HCT116 (cell line): Measurements from ENCODE around the gene PPIL1. TPM values are rescaled to one million over a fixed set of nuclear protein-coding genes. Genes with fewer than 3 reads are reported as not detected.

Experiments
- ATAC-seq: fragments of 200-7000 bp; cut with Tn5 transposase; 2 replicates; pipeline ENCODE4 v1.9.1; 2020; ENCODE audit warnings: mild to moderate bottlenecking, moderate library complexity
- BruUV-seq: library from RNA; stranded (reverse); fragments of 400-500 nt; replicated peaks from 2 replicates; lab custom pipeline; 2021; lab: Mats Ljungman, UMichigan
- CTCF ChIA-PET: fragments of 300-600 bp; sonication (Branson Sonifier 250); formaldehyde crosslinking; loops from one replicate; lab custom pipeline; 2021; ENCODE audit warnings: antibody characterized with exemption; lab: Charles Lee
- POLR2A ChIA-PET: fragments of 300-600, 350-600 bp; sonication (Branson Sonifier 250); formaldehyde crosslinking; loops from one replicate; lab custom pipeline; 2021; ENCODE audit warnings: antibody characterized with exemption; lab: Charles Lee
- RAD21 ChIA-PET, 2 experiments: fragments of 300-600 bp; sonication (Branson Sonifier 250); formaldehyde crosslinking; loops; one replicate each; lab custom pipeline; 2023; ENCODE audit warnings: low total read pairs in 2 of 2; ENCODE audit not compliant: uncharacterized antibody in 2 of 2, unreplicated experiment in 2 of 2, low non-redundant PET in 1 of 2; lab: Charles Lee
- DNase-seq: peaks from one replicate; pipeline ENCODE4 v3.0.0-alpha.2; 2010; ENCODE audit warnings: low read depth, low spot score
- H2AFZ ChIP-seq: fragments of 200-600 bp; shearing (Covaris generic), sonication (generic); 2 replicates; pipeline ENCODE4 v1.6.1; 2017; ENCODE audit warnings: low read depth, mixed run types, mixed read lengths, antibody characterized with exemption, low read length; ENCODE audit not compliant: poor library complexity, severe bottlenecking
- H3K27ac ChIP-seq: 2 replicates; pipeline ENCODE4 v1.5.1; 2012; ENCODE audit warnings: low read depth, low read length
- H3K27me3 ChIP-seq: fragments of 200-600 bp; sonication (generic); 2 replicates; pipeline ENCODE4 v1.6.1; 2016; ENCODE audit warnings: mixed run types, low read length, mixed read lengths; ENCODE audit not compliant: insufficient read depth
- H3K36me3 ChIP-seq, 2 experiments: fragments of 200-500 bp in 1 of 2; fragments of 200-600 bp in 1 of 2; sonication (Bioruptor generic) in 1 of 2; sonication (generic) in 1 of 2; 2 replicates each; pipeline versions ENCODE4 v1.5.1 to v1.6.1; 2014 to 2016; ENCODE audit warnings: low read length in 2 of 2, inconsistent platforms in 1 of 2, mixed read lengths in 1 of 2, mixed run types in 1 of 2; ENCODE audit not compliant: insufficient read depth in 2 of 2, control insufficient read depth in 1 of 2
- H3K4me1 ChIP-seq, 2 experiments: fragments of 200-600 bp in 1 of 2; sonication (generic) in 1 of 2; 2 replicates each; pipeline versions ENCODE4 v1.5.1 to v1.6.1; 2012 to 2017; ENCODE audit warnings: low read length in 2 of 2, inconsistent platforms in 1 of 2, mild to moderate bottlenecking in 1 of 2, mixed read lengths in 1 of 2, mixed run types in 1 of 2, moderate library complexity in 1 of 2; ENCODE audit not compliant: insufficient read depth in 2 of 2, control insufficient read depth in 1 of 2
- H3K4me2 ChIP-seq: fragments of 200-600 bp; sonication (generic); 2 replicates; pipeline ENCODE4 v1.6.1; 2017; ENCODE audit warnings: mixed run types, low read length, mixed read lengths
- H3K4me3 ChIP-seq, 2 experiments: fragments of 200-600 bp in 1 of 2; sonication (generic) in 1 of 2; replicated peaks in 1 of 2; 2 replicates each; pipeline ENCODE4 v1.5.1; 2011 to 2016; ENCODE audit warnings: low read length in 2 of 2, control low read depth in 1 of 2, low read depth in 1 of 2, mild to moderate bottlenecking in 1 of 2, mixed read lengths in 1 of 2, mixed run types in 1 of 2
- H3K79me2 ChIP-seq: fragments of 200-600 bp; sonication (generic); 2 replicates; pipeline ENCODE4 v1.6.1; 2017; ENCODE audit warnings: mild to moderate bottlenecking, mixed run types, low read length, moderate library complexity, mixed read lengths; ENCODE audit not compliant: insufficient read depth
- H3K9ac ChIP-seq: fragments of 200-600 bp; sonication (generic); 2 replicates; pipeline ENCODE4 v1.6.1; 2016; ENCODE audit warnings: low read length, mixed read lengths
- H3K9me2 ChIP-seq: fragments of 200-600 bp; sonication (generic), shearing (Covaris generic); 2 replicates; pipeline ENCODE4 v1.6.1; 2017; ENCODE audit warnings: mixed run types, mild to moderate bottlenecking, moderate library complexity; ENCODE audit not compliant: insufficient read depth
- H3K9me3 ChIP-seq, 2 experiments: fragments of 200-500 bp in 1 of 2; fragments of 200-600 bp in 1 of 2; sonication (Bioruptor generic) in 1 of 2; sonication (generic) in 1 of 2; 2 replicates each; pipeline ENCODE4 v1.6.1; 2014 to 2017; ENCODE audit warnings: low read length in 2 of 2, mixed read lengths in 2 of 2, inconsistent platforms in 1 of 2, low read depth in 1 of 2, mild to moderate bottlenecking in 1 of 2, mixed run types in 1 of 2, moderate library complexity in 1 of 2; ENCODE audit not compliant: control insufficient read depth in 1 of 2, insufficient read depth in 1 of 2
- H4K20me1 ChIP-seq: fragments of 200-600 bp; sonication (generic), shearing (Covaris generic); 2 replicates; pipeline ENCODE4 v1.6.1; 2017; ENCODE audit warnings: mixed run types, mild to moderate bottlenecking, moderate library complexity; ENCODE audit not compliant: insufficient read depth
- ELF1 ChIP-seq: IDR thresholded peaks from 2 replicates; pipeline ENCODE4 v1.6.1; 2012; ENCODE audit warnings: low read depth, borderline replicate concordance
- EZH2 ChIP-seq: fragments of 200-600 bp; sonication (generic); IDR thresholded peaks from 2 replicates; pipeline ENCODE4 v1.6.1; 2017; ENCODE audit warnings: antibody characterized with exemption, mixed run types
- EZH2phosphoT487 ChIP-seq: fragments of 200-600 bp; IDR thresholded peaks from 2 replicates; pipeline ENCODE4 v1.6.1; 2018; ENCODE audit warnings: antibody characterized with exemption, borderline replicate concordance
- FOSL1 ChIP-seq: IDR thresholded peaks from 2 replicates; pipeline ENCODE4 v1.6.1; 2012; ENCODE audit warnings: low read depth
- MAX ChIP-seq: IDR thresholded peaks from 2 replicates; pipeline ENCODE4 v1.6.1; 2012
- POLR2A ChIP-seq: IDR thresholded peaks from 2 replicates; pipeline ENCODE4 v1.7.0; 2011; ENCODE audit warnings: borderline replicate concordance; ENCODE audit not compliant: insufficient read depth, insufficient read length; ENCODE audit errors: extremely low read depth
- REST ChIP-seq: IDR thresholded peaks from 2 replicates; pipeline ENCODE4 v1.6.1; 2012; ENCODE audit warnings: low read depth
- SIN3A ChIP-seq: IDR thresholded peaks from 2 replicates; pipeline ENCODE4 v1.6.1; 2012; ENCODE audit warnings: low read depth
- SRF ChIP-seq: IDR thresholded peaks from 2 replicates; pipeline ENCODE4 v1.6.1; 2012; ENCODE audit warnings: low read depth
- ZFX ChIP-seq: fragments of 450-650 bp; IDR thresholded peaks from 2 replicates; pipeline ENCODE4 v1.6.1; 2017
- intact Hi-C: fragments of 100-400 bp; cut with micrococcal nuclease; formaldehyde crosslinking; loops from 2 replicates; pipeline ENCODE4 v1.10.0; 2022
- total RNA-seq: library from RNA; stranded (reverse); gene quantifications from one replicate; pipeline ENCODE4 v1.2.1, GENCODE V29; 2021; ENCODE audit not compliant: unreplicated experiment

PPIL1 gene
- total RNA-seq, 1 experiment from 2014 or later, result 42.0 TPM

- Histone ChIP-seq H2AFZ (no peak overlapping the region), H3K79me2 (no peaks in the 10 kb centered on the region), H3K27me3 (no peaks in the 10 kb centered on the region), H3K4me3 (no peak overlapping the region), H3K36me3 (no peaks in the 10 kb centered on the region), H4K20me1 (no peaks in the 10 kb centered on the region), H3K4me2 (no peak overlapping the region), H3K9me3 (no peaks in the 10 kb centered on the region), H3K9me2 (no peaks in the 10 kb centered on the region), H3K9ac (no peak overlapping the region), H3K27ac (no peak overlapping the region)
- ATAC-seq, result no peak
- ChIA-PET CTCF (no interaction called here), RAD21 (no interaction called here)
- BruUV-seq, result no TSS peak
- no peak for DNase-seq
- intact Hi-C loops, result no loop called here
- no peak for TF ChIP-seq POLR2A
- no peak for TF ChIP-seq ELF1
- no peak for TF ChIP-seq EZH2
- no peak for TF ChIP-seq EZH2phosphoT487
- no peak for TF ChIP-seq SRF
- TF ChIP-seq SIN3A, result no peak
- TF ChIP-seq FOSL1, result no peak
- TF ChIP-seq REST, result no peak
- no peak for TF ChIP-seq MAX
- TF ChIP-seq ZFX, result no peak
- TF ChIP-seq, all 23 proteins: peak for 0
- no peaks in the 10 kb centered on the region; a peak in 1 of 4 replicates for H3K4me1 ChIP-seq
- POLR2A ChIA-PET, result no interaction called here
These were observed 29.4 kb downstream of the PPIL1 start for GRCh38 chr6:36845233-36845632.
